ENCODE data around the gene STK40. TPM values are rescaled to one million over a fixed set of nuclear protein-coding genes. Genes with fewer than 3 reads are reported as not detected.

STK40 gene
- total RNA-seq, 1 experiment from 2014 or later, result 26.2 TPM

DNA sequence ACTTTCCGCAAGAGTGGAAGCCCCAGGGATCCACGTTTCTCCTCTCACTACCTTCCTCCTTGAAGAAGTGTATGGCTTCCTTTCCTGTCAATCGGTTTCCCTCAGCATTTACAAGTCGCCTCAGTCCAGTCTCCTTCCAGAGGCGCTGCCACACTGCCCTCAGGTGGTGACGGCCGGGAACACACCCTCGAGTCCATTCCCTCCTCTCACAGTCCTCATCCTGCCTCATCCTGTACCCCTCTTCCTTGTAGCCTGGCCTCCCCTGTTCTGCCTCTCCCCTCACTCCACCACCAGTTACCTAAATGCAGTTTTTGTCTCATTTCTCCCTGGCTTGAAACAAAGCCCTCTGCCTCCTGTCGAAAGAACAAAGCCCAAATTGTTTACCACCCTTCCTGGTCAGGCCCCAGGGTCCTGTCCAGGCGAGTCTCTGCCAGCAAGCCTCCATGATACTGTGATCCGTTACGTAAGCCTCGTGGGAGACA is 35.2 kb upstream of the STK40 start:
- Mint-ChIP-seq H3K36me3 (ENCODE audit: insufficient read depth in 1 of 3, low read depth in 3 of 3) (peaks cover 0 to 3% (median 0%) of the 10 kb centered on the region in 3 experiments; a peak in 1 of 7 replicates), H3K4me1 (peaks cover 9 to 10% of the 10 kb centered on the region in 2 experiments), H3K4me3 (no peak overlapping the region), H3K27me3 (ENCODE audit: low read depth) (no peaks in the 10 kb centered on the region), H3K9me3 (no peaks in the 10 kb centered on the region; a peak in 1 of 5 replicates), H3K27ac (peak overlapping the region; percentile 11 to 90 (median 45); a peak in 4 of 7 replicates)
- Histone ChIP-seq H3K4me2 (ENCODE audit: insufficient read depth, insufficient read length, low read length) (no peak overlapping the region), H4K8ac (replicated peaks; ENCODE audit: insufficient read length, low read depth, low read length) (no peak overlapping the region), H3K27ac (ENCODE audit: insufficient read length, low read depth, low read length) (no peak overlapping the region), H2BK120ac (ENCODE audit: low read depth, low read length, poor library complexity, severe bottlenecking) (no peak overlapping the region), H4K20me1 (ENCODE audit: control insufficient read depth, insufficient read depth, insufficient read length) (no peaks in the 10 kb centered on the region), H3K23me2 (ENCODE audit: insufficient read length, low read depth, low read length, poor library complexity, severe bottlenecking) (peaks cover 3% of the 10 kb centered on the region), H3K56ac (ENCODE audit: insufficient read length, low read depth, low read length) (no peak overlapping the region), H2BK15ac (ENCODE audit: low read depth, low read length) (no peak overlapping the region), H3K18ac (ENCODE audit: insufficient read length, low read depth, low read length) (no peak overlapping the region), H3K27me3 (ENCODE audit: insufficient read depth, low read length) (no peaks in the 10 kb centered on the region), H3K9me3 (ENCODE audit: control insufficient read depth, low read depth, low read length) (no peaks in the 10 kb centered on the region), H3K79me2 (ENCODE audit: insufficient read depth, low read length) (no peaks in the 10 kb centered on the region), H3K14ac (ENCODE audit: insufficient read depth, low read length) (no peak overlapping the region), H2BK5ac (ENCODE audit: insufficient read length, low read length) (no peak overlapping the region), H2BK12ac (ENCODE audit: insufficient read length, low read depth, low read length) (no peak overlapping the region), H4K5ac (ENCODE audit: insufficient read length, low read depth, low read length) (no peak overlapping the region), H3K4me1 (ENCODE audit: insufficient read depth, low read length) (no peaks in the 10 kb centered on the region), H2AK5ac (ENCODE audit: insufficient read length, low read length) (no peak overlapping the region), H3K4ac (ENCODE audit: low read depth, low read length) (no peak overlapping the region), H3K79me1 (ENCODE audit: insufficient read depth, low read depth, low read length, poor library complexity, severe bottlenecking) (no peaks in the 10 kb centered on the region), H2BK20ac (ENCODE audit: low read depth, low read length, poor library complexity, severe bottlenecking) (no peak overlapping the region), H4K91ac (ENCODE audit: insufficient read length, low read depth, low read length) (no peak overlapping the region), H3K23ac (ENCODE audit: insufficient read length, low read depth, low read length) (no peak overlapping the region), H3T11ph (ENCODE audit: low read length) (no peak overlapping the region), H2AFZ (ENCODE audit: low read length) (no peak overlapping the region), H3K9ac (ENCODE audit: extremely low read depth, insufficient read length, low read length) (no peak overlapping the region)
- peak; percentile 94 for DNase-seq
- TF ChIP-seq, protein P1, sequence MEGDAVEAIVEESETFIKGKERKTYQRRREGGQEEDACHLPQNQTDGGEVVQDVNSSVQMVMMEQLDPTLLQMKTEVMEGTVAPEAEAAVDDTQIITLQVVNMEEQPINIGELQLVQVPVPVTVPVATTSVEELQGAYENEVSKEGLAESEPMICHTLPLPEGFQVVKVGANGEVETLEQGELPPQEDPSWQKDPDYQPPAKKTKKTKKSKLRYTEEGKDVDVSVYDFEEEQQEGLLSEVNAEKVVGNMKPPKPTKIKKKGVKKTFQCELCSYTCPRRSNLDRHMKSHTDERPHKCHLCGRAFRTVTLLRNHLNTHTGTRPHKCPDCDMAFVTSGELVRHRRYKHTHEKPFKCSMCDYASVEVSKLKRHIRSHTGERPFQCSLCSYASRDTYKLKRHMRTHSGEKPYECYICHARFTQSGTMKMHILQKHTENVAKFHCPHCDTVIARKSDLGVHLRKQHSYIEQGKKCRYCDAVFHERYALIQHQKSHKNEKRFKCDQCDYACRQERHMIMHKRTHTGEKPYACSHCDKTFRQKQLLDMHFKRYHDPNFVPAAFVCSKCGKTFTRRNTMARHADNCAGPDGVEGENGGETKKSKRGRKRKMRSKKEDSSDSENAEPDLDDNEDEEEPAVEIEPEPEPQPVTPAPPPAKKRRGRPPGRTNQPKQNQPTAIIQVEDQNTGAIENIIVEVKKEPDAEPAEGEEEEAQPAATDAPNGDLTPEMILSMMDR (conservative IDR thresholded peaks at IDR 0.05), result peak; percentile 95
- WGBS (ENCODE audit: extremely low coverage, insufficient read length, low lambda C conversion rate), result no CpG with 5 or more reads among the region's 13 CpGs

Data from H9 (cell line).